Measurements from ENCODE around the gene LRRC49. TPM values are rescaled to one million over a fixed set of nuclear protein-coding genes. Genes with fewer than 3 reads are reported as not detected.

LRRC49 gene
- total RNA-seq, 1 experiment from 2014 or later = 9.2 TPM

DNA sequence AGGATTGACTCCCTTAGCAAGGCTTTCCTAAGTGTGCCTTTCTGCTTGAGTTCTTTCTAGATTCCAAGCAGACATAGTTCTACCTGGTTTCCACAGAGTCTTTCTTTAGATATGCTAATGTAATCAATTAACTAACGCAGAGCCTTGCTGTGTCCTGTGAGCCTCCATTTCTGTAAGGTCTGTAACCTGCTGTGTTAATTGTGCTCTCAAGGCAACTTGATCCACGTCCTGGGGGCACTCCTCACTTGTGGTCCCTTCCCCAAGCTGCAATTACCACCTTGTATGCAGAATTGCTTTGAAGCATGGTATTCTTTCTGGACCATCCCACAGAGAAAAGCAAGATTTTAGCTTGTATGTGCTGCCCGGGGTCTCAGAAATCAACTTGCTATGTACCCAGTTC lies 193.2 kb downstream of the LRRC49 start:
- no peaks in the 10 kb centered on the region for H3K27me3 ChIP-seq (replicated peaks; ENCODE audit: insufficient read depth, low read depth, low read length, poor library complexity)
- no peaks in the 10 kb centered on the region for H3K9me3 ChIP-seq (ENCODE audit: low read depth, low read length, poor library complexity, severe bottlenecking)
- H3K36me3 ChIP-seq (ENCODE audit: insufficient read depth, low read length, poor library complexity, severe bottlenecking) = no peaks in the 10 kb centered on the region
- BruUV-seq (replicated peaks) = no TSS peak
- DNase-seq (ENCODE audit: low spot score) = no peak
- intact Hi-C loops (cut with micrococcal nuclease; ENCODE audit: unreplicated experiment) = no loop called here
- ChIA-PET CTCF (no interaction called here), POLR2A (ENCODE audit: low non-redundant PET) (no interaction called here)
- no peak overlapping the region for H3K4me3 ChIP-seq (ENCODE audit: low read depth, low read length, poor library complexity, severe bottlenecking)
- TF ChIP-seq, protein P1, sequence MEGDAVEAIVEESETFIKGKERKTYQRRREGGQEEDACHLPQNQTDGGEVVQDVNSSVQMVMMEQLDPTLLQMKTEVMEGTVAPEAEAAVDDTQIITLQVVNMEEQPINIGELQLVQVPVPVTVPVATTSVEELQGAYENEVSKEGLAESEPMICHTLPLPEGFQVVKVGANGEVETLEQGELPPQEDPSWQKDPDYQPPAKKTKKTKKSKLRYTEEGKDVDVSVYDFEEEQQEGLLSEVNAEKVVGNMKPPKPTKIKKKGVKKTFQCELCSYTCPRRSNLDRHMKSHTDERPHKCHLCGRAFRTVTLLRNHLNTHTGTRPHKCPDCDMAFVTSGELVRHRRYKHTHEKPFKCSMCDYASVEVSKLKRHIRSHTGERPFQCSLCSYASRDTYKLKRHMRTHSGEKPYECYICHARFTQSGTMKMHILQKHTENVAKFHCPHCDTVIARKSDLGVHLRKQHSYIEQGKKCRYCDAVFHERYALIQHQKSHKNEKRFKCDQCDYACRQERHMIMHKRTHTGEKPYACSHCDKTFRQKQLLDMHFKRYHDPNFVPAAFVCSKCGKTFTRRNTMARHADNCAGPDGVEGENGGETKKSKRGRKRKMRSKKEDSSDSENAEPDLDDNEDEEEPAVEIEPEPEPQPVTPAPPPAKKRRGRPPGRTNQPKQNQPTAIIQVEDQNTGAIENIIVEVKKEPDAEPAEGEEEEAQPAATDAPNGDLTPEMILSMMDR (conservative IDR thresholded peaks at IDR 0.05; ENCODE audit: low read depth, low read length) = no peak
- TF ChIP-seq EZH2 (IDR thresholded peaks at IDR 0.05; ENCODE audit: borderline replicate concordance, low read depth, low read length, poor library complexity, severe bottlenecking) = no peak
- no peaks in the 10 kb centered on the region for H3K4me1 ChIP-seq (ENCODE audit: insufficient read depth, low read length, poor library complexity, severe bottlenecking)
- H3K27ac ChIP-seq (ENCODE audit: low read depth, low read length, poor library complexity, severe bottlenecking) = no peak overlapping the region

DNA sequence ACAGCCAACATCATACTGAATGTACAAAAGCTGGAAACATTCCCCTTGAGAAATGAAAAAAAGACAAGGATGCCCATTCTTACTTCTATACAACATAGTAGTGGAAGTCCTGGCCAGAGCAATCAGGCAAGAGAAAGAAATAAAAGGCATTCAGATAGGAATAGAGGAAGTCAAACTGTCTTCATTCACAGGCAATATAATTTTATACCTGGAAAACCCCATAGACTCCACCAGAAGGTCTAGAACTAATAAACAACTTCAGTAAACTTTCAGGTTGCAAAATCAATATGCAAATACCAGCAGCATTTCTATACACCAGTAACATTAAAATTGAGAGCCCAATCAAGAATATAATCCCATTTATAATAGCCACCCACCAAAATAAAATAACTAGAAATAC lies 195.5 kb downstream of the LRRC49 start:
- ChIA-PET POLR2A (ENCODE audit: low non-redundant PET) (no interaction called here), CTCF (no interaction called here)
- no peak for DNase-seq (ENCODE audit: low spot score)
- Histone ChIP-seq H3K27ac (ENCODE audit: low read depth, low read length, poor library complexity, severe bottlenecking) (no peak overlapping the region), H3K9me3 (ENCODE audit: low read depth, low read length, poor library complexity, severe bottlenecking) (no peaks in the 10 kb centered on the region), H3K4me1 (ENCODE audit: insufficient read depth, low read length, poor library complexity, severe bottlenecking) (no peaks in the 10 kb centered on the region), H3K4me3 (ENCODE audit: low read depth, low read length, poor library complexity, severe bottlenecking) (no peak overlapping the region), H3K27me3 (replicated peaks; ENCODE audit: insufficient read depth, low read depth, low read length, poor library complexity) (no peaks in the 10 kb centered on the region), H3K36me3 (ENCODE audit: insufficient read depth, low read length, poor library complexity, severe bottlenecking) (no peaks in the 10 kb centered on the region)
- no peak for TF ChIP-seq EZH2 (IDR thresholded peaks at IDR 0.05; ENCODE audit: borderline replicate concordance, low read depth, low read length, poor library complexity, severe bottlenecking)
- TF ChIP-seq, protein P1 (conservative IDR thresholded peaks at IDR 0.05; ENCODE audit: low read depth, low read length) = no peak
- intact Hi-C loops (cut with micrococcal nuclease; ENCODE audit: unreplicated experiment) = no loop called here
- no TSS peak for BruUV-seq (replicated peaks)

DNA sequence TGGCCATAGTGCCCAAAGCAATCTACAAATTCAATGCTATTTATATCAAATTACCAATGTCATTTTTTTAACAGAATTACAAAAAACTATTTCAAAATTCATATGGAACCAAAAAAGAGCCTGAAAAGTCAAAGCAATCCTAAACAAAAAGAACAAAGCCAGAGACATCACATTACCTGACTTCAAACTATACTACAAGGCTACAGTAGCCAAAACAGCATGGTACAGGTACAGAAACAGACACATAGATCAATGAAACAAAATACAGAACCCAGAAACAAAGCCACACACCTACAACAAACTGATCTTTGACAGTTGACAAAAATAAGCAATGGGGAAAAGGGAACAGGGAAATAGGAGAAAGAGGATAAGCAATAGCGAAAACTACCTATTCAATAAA lies 196.1 kb downstream of the LRRC49 start:
- no peaks in the 10 kb centered on the region for H3K4me1 ChIP-seq (ENCODE audit: insufficient read depth, low read length, poor library complexity, severe bottlenecking)
- H3K27me3 ChIP-seq (replicated peaks; ENCODE audit: insufficient read depth, low read depth, low read length, poor library complexity) = no peaks in the 10 kb centered on the region
- DNase-seq (ENCODE audit: low spot score) = no peak
- BruUV-seq (replicated peaks) = no TSS peak
- H3K27ac ChIP-seq (ENCODE audit: low read depth, low read length, poor library complexity, severe bottlenecking) = no peak overlapping the region
- ChIA-PET CTCF (no interaction called here), POLR2A (ENCODE audit: low non-redundant PET) (no interaction called here)
- H3K36me3 ChIP-seq (ENCODE audit: insufficient read depth, low read length, poor library complexity, severe bottlenecking) = no peaks in the 10 kb centered on the region
- H3K4me3 ChIP-seq (ENCODE audit: low read depth, low read length, poor library complexity, severe bottlenecking) = no peak overlapping the region
- no peaks in the 10 kb centered on the region for H3K9me3 ChIP-seq (ENCODE audit: low read depth, low read length, poor library complexity, severe bottlenecking)
- TF ChIP-seq, protein P1 (conservative IDR thresholded peaks at IDR 0.05; ENCODE audit: low read depth, low read length) = no peak
- TF ChIP-seq EZH2 (IDR thresholded peaks at IDR 0.05; ENCODE audit: borderline replicate concordance, low read depth, low read length, poor library complexity, severe bottlenecking) = no peak
- intact Hi-C loops (cut with micrococcal nuclease; ENCODE audit: unreplicated experiment) = no loop called here
